T47D (cell line): Measurements from ENCODE around the gene HBA1.
"Not testable (repeated sequence)": the region's sequence is repeated elsewhere in the genome, so short reads cannot be mapped to it uniquely, and the experiment has no call there.

Experiments used
- DNase-seq, 2 experiments: peaks; one replicate each; pipeline versions ENCODE4 v3.0.0 to v3.0.0-alpha.2; 2011 to 2012; ENCODE audit warnings: low read depth in 1 of 2, low spot score in 1 of 2
- JUND ChIP-seq: IDR thresholded peaks from 2 replicates; pipeline ENCODE4 v1.6.1; 2012; ENCODE audit warnings: low read depth
- in situ Hi-C: cut with HindIII; loops from 2 replicates; pipeline ENCODE4 v1.10.0; 2016; ENCODE audit warnings: low sequenced_read_pairs, low pct_unique_long_range_greater_than_20kb

HBA1 gene

DNA sequence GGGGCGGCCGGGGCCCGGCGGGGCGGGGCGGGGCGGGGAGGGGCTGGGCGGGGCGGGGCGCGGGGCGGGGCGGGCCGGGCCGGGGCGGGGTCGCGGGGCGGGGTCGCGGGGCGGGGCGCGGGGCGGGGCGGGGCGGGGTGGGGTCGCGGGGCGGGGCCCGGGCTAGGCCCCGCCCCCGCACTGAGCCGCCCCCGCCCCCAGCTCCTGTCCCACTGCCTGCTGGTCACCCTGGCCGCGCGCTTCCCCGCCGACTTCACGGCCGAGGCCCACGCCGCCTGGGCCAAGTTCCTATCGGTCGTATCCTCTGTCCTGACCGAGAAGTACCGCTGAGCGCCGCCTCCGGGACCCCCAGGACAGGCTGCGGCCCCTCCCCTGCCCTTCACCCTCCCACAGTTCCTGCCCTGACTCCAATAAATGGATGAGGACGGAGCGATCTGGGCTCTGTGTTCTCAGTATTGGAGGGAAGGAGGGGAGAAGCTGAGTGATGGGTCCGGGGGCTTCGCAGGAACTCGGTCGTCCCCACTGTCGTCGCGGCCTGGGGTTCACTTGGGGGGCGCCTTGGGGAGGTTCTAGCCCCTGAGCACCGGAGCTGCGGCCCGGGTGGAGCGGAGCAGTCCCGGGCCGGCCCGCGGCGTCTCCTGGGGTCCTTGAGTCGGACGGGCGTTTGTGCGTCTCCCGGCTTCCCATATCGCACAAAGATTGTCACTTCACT is 11.5 kb upstream of the HBA1 start:
- no peak for TF ChIP-seq JUND
- no peak for DNase-seq
- in situ Hi-C loops = no loop called here

- no peak for TF ChIP-seq JUND
- in situ Hi-C loops = no loop called here
- DNase-seq = no peak
These were observed 10.7 kb upstream of the HBA1 start, which contains the start of gene HBM for GRCh38 chr16:165539-166374. Gene HBM (plus strand): TSS chr16:165978. CDS start chr16:165998, 20 bp downstream.

- TF ChIP-seq JUND = no peak
- in situ Hi-C loops = no loop called here
- no peak for DNase-seq
These were observed 9.9 kb upstream of the HBA1 start for GRCh38 chr16:166375-167121.

DNA sequence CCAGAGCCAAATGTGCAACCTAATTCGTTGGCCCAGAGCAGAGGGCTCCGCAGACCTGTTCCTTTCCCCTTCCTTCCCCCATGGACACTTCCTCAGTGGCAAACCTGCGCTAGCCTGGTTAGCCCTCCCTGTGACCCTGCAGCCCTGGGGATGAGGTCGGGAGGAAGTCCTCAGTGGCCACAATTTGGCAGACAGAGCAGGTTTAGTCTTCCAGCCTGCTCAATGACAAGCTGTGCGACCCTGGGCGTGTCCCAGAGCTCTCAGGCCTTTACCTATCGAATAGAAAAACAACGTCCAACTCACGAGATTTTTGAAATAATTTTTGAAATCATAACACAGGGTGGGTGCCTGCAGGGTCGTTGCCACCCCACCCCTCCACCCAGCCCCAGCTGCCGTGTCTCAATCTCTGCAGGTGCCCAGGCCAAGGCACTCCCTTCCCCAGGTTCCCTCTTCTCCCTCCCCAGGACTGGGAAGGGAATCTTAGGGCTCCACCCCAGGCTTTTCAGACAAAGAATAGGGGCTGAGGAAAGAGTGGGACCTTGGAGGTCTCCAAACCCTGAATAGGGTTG is 9.3 kb upstream of the HBA1 start:
- no peak for TF ChIP-seq JUND
- in situ Hi-C loops = no loop called here
- no peak for DNase-seq

DNA sequence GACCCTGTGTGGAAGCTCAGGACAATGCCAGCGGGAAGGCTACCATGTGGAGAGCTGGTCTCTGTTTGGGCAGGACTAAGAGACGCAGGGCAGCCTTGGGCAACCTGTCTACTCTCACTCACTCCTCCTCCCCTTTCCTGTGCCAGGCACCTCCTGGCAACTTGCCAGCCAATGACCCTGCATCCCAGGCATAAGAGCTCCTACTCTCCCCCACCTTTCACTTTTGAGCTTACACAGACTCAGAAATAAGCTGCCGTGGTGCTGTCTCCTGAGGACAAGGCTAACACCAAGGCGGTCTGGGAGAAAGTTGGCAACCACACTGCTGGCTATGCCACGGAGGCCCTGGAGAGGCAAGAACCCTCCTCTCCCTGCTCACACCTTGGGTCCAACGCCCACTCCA is 8.1 kb upstream of the HBA1 start:
- in situ Hi-C loops = no loop called here
- TF ChIP-seq JUND = no peak
- DNase-seq = no peak

DNA sequence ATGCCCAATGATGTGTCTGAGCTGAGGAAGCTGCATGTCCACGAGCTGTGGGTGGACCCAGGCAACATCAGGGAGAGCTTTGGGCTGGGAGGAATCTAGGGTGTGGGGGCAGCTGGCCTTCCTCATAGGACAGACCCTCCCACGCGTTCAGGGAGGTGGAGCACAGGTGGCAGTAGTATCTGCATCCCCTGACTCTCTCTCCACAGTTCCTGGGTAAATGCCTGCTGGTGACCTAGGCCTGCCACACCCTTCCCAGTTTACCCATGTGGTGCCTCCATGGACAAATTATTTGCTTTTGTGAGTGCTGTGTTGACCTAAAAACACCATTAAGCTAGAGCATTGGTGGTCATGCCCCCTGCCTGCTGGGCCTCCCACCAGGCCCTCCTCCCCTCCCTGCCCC is 7.5 kb upstream of the HBA1 start:
- TF ChIP-seq JUND = no peak
- in situ Hi-C loops = no loop called here
- no peak for DNase-seq

- DNase-seq = peak in 1 of 2 experiments; percentile 54
- in situ Hi-C loops = not testable (repeated sequence)
These were observed 6.4 kb upstream of the HBA1 start for GRCh38 chr16:170088-170507.

GRCh38 chr16:170788-171187 is 5.7 kb upstream of the HBA1 start:
- in situ Hi-C loops = no loop called here
- no peak for TF ChIP-seq JUND
- DNase-seq = no peak

GRCh38 chr16:172374-172941 is 4.0 kb upstream of the HBA1 start, which contains the start of gene HBA2:
Gene HBA2 (plus strand): TSS chr16:172876. CDS start chr16:172913, 37 bp downstream.
- in situ Hi-C loops, DNase-seq: not testable (repeated sequence)

DNA sequence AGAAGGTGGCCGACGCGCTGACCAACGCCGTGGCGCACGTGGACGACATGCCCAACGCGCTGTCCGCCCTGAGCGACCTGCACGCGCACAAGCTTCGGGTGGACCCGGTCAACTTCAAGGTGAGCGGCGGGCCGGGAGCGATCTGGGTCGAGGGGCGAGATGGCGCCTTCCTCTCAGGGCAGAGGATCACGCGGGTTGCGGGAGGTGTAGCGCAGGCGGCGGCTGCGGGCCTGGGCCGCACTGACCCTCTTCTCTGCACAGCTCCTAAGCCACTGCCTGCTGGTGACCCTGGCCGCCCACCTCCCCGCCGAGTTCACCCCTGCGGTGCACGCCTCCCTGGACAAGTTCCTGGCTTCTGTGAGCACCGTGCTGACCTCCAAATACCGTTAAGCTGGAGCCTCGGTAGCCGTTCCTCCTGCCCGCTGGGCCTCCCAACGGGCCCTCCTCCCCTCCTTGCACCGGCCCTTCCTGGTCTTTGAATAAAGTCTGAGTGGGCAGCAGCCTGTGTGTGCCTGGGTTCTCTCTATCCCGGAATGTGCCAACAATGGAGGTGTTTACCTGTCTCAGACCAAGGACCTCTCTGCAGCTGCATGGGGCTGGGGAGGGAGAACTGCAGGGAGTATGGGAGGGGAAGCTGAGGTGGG is 3.1 kb upstream of the HBA1 start:
- in situ Hi-C loops, DNase-seq: not testable (repeated sequence)

DNA sequence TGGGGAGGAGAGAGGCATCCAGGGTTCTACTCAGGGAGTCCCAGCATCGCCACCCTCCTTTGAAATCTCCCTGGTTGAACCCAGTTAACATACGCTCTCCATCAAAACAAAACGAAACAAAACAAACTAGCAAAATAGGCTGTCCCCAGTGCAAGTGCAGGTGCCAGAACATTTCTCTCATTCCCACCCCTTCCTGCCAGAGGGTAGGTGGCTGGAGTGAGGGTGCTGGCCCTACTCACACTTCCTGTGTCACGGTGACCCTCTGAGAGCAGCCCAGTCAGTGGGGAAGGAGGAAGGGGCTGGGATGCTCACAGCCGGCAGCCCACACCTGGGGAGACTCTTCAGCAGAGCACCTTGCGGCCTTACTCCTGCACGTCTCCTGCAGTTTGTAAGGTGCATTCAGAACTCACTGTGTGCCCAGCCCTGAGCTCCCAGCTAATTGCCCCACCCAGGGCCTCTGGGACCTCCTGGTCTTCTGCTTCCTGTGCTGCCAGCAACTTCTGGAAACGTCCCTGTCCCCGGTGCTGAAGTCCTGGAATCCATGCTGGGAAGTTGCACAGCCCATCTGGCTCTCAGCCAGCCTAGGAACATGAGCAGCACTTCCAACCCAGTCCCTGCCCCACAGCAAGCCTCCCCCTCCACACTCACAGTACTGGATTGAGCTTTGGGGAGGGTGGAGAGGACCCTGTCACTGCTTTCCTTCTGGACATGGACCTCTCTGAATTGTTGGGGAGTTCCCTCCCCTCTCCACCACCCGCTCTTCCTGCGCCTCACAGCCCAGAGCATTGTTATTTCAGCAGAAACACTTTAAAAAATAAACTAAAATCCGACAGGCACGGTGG is 2.3 kb upstream of the HBA1 start:
- peak in 1 of 2 experiments; percentile 66 for DNase-seq
- in situ Hi-C loops = not testable (repeated sequence)
